ENCODE measurements around the gene RAB6B. TPM values are rescaled to one million over a fixed set of nuclear protein-coding genes. Genes with fewer than 3 reads are reported as not detected.

The RAB6B gene
- total RNA-seq, 6 experiments from 2014 or later, result 0.09 to 0.60 (median 0.36) TPM

DNA sequence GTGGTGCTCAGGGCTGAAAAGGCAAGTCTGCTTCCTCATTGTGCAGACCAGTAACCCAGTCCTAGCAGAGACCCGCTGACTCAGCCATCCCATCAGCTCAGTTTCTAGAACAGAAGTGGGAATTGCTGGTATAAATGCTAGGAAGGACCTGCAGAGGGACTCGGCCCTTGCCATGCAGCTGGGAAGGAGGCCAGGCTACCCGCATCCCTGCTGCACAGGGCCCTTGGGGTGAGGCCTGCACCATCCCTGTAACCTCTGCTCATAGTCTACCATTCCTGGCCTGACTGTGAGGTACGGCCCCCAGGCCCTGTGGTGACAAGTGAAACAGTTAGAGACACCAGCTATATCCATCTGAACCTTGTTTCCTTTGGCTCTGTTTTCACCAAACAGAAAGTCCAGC is 23.5 kb downstream of the RAB6B start:
- DNase-seq (no peak), ATAC-seq (peak in 1 of 4 donors; percentile 13)
- no peaks in the 10 kb centered on the region for H3K36me3 ChIP-seq
- intact Hi-C loops (cut with DNase I), result no loop called here
- TF ChIP-seq POLR2A (IDR thresholded peaks at IDR 0.05) (no peak), CTCF (IDR thresholded peaks at IDR 0.05) (no peak)
- no peak overlapping the region for H3K27ac ChIP-seq
- H3K9me3 ChIP-seq, result no peaks in the 10 kb centered on the region
- no peak overlapping the region for H3K4me3 ChIP-seq
- WGBS (ENCODE audit: insufficient coverage, low coverage, low lambda C conversion rate, missing lambda C conversion rate), result 100% methylated on average over 1 of the region's 4 CpGs
- no peaks in the 10 kb centered on the region for H3K4me1 ChIP-seq
- no peaks in the 10 kb centered on the region for H3K27me3 ChIP-seq

DNA sequence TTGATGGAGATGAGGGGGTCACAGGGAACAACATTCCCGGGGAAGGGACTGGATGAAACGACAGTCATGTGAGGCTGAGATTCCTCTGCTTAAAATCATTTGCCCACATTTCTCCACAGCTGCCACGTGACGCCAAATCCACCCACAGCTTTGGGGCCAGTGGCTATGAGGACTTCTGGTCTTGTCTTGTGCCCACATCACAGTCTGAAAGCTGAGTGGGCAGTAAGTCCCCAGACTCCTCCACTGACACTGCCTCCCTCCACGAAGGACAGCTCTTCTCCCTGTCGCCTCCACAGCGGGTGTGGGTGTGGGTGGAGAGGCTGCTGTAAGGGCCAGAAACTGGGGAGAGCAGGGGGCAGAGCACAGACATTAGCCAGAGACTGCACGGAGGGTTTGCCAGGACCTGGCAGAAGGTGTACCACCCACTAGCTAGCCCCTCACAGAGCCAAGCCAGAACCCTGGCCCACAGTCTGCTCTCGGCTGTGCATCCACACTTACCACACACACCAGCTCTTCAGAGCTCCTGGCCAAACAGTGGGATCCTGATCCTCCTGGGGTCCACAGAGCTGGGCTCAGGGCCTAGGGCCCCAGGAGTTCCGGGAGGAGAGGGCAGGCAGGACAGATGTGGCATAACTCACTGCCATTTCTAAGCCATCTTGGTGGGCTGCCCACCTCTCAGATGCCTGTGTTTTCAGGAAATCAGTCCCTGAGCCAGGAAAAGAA is 24.2 kb downstream of the RAB6B start:
- no peaks in the 10 kb centered on the region for H3K4me1 ChIP-seq
- TF ChIP-seq POLR2A (IDR thresholded peaks at IDR 0.05) (no peak), CTCF (IDR thresholded peaks at IDR 0.05) (no peak)
- no peak overlapping the region for H3K4me3 ChIP-seq
- no peaks in the 10 kb centered on the region for H3K36me3 ChIP-seq
- intact Hi-C loops (cut with DNase I), result no loop called here
- DNase-seq, result no peak
- H3K27me3 ChIP-seq, result no peaks in the 10 kb centered on the region
- WGBS (ENCODE audit: insufficient coverage, low coverage, low lambda C conversion rate, missing lambda C conversion rate), result 100% methylated on average over 1 of the region's 10 CpGs
- no peak overlapping the region for H3K27ac ChIP-seq
- H3K9me3 ChIP-seq, result no peaks in the 10 kb centered on the region
- peak in 1 of 4 donors; percentile 8 for ATAC-seq

DNA sequence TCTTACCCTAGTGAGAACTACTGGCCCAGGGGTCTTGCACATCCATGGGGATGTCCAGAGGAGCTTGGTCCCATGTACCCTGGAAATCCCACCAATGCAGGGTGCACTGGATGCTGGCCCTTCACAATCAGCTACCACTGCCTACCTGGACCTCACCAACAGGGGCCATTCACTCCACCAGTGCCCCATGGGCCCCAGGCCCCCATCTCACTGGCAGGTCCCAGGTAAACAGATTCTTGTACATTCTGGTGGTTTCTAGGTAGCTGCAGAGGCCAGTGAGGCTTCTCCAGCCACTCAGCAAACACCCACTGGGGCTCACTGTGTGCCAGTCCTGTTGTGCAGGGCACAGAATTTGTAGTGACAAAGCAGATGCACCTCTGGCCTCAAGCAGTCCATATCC is 24.9 kb downstream of the RAB6B start:
- TF ChIP-seq CTCF (IDR thresholded peaks at IDR 0.05) (no peak), POLR2A (IDR thresholded peaks at IDR 0.05) (no peak)
- H3K36me3 ChIP-seq, result no peaks in the 10 kb centered on the region
- H3K27me3 ChIP-seq, result no peaks in the 10 kb centered on the region
- no peak overlapping the region for H3K4me3 ChIP-seq
- no peaks in the 10 kb centered on the region for H3K4me1 ChIP-seq
- ATAC-seq (no peak), DNase-seq (no peak)
- H3K27ac ChIP-seq, result no peak overlapping the region
- no peaks in the 10 kb centered on the region for H3K9me3 ChIP-seq
- intact Hi-C loops (cut with DNase I), result no loop called here

GRCh38 chr3:133869586-133869985 is 26.1 kb downstream of the RAB6B start:
- intact Hi-C loops (cut with DNase I), result no loop called here
- no peaks in the 10 kb centered on the region for H3K4me1 ChIP-seq
- H3K27me3 ChIP-seq, result no peaks in the 10 kb centered on the region
- WGBS (ENCODE audit: insufficient coverage, low coverage, low lambda C conversion rate, missing lambda C conversion rate), result 87% methylated on average over 5 of the region's 6 CpGs
- ATAC-seq (no peak), DNase-seq (no peak)
- H3K36me3 ChIP-seq, result no peaks in the 10 kb centered on the region
- TF ChIP-seq POLR2A (IDR thresholded peaks at IDR 0.05) (no peak), CTCF (IDR thresholded peaks at IDR 0.05) (no peak)
- no peak overlapping the region for H3K27ac ChIP-seq
- no peaks in the 10 kb centered on the region for H3K9me3 ChIP-seq
- H3K4me3 ChIP-seq, result no peak overlapping the region

Data from right lobe of liver (tissue), 6 donors.